ENCODE measurements around the gene KLHL26. TPM values are rescaled to one million over a fixed set of nuclear protein-coding genes. Genes with fewer than 3 reads are reported as not detected.

The KLHL26 gene
- total RNA-seq, 1 donor from 2014 or later, result 10.5 TPM

- intact Hi-C loops (cut with micrococcal nuclease), result no loop called here
These were observed 75.1 kb downstream of the KLHL26 start for GRCh38 chr19:18711893-18712292.

GRCh38 chr19:18712981-18713380 lies 76.2 kb downstream of the KLHL26 start:
- intact Hi-C loops (cut with micrococcal nuclease), result no loop called here

GRCh38 chr19:18713550-18714117 lies 76.8 kb downstream of the KLHL26 start:
- intact Hi-C loops (cut with micrococcal nuclease), result no loop called here

- intact Hi-C loops (cut with micrococcal nuclease), result no loop called here
These were observed 78.6 kb downstream of the KLHL26 start for GRCh38 chr19:18715416-18715815.

- intact Hi-C loops (cut with micrococcal nuclease), result no loop called here
These were observed 80.0 kb downstream of the KLHL26 start for GRCh38 chr19:18716857-18717256.

GRCh38 chr19:18717601-18718000 lies 80.8 kb downstream of the KLHL26 start:
- intact Hi-C loops (cut with micrococcal nuclease), result no loop called here

GRCh38 chr19:18718015-18718526 lies 81.2 kb downstream of the KLHL26 start:
- intact Hi-C loops (cut with micrococcal nuclease), result no loop called here

- intact Hi-C loops (cut with micrococcal nuclease), result no loop called here
These were observed 82.1 kb downstream of the KLHL26 start for GRCh38 chr19:18718846-18719458.

- intact Hi-C loops (cut with micrococcal nuclease), result no loop called here
These were observed 82.7 kb downstream of the KLHL26 start for GRCh38 chr19:18719541-18719940.

Other genes starting within 250 kb of the KLHL26 start
- not detected in 2 replicates for gene LRRC25, start 239.4 kb upstream of the KLHL26 start, total RNA-seq
- gene SSBP4, start 217.6 kb upstream of the KLHL26 start, total RNA-seq, result 178 and 195 TPM in 2 replicates
- 22.6 and 26.0 TPM in 2 replicates for gene ISYNA1, start 198.9 kb upstream of the KLHL26 start, total RNA-seq
- gene ELL, start 115.0 kb upstream of the KLHL26 start, total RNA-seq, result 23.3 and 23.4 TPM in 2 replicates
- 191 and 201 TPM in 2 replicates for gene FKBP8, start 93.5 kb upstream of the KLHL26 start, total RNA-seq
- gene KXD1, start 79.2 kb upstream of the KLHL26 start, total RNA-seq, result 102 and 103 TPM in 2 replicates
- gene UBA52, start 65.2 kb upstream of the KLHL26 start, total RNA-seq, result 1,575 and 1,597 TPM in 2 replicates
- 93.8 and 96.1 TPM in 2 replicates for gene REX1BD, start 48.2 kb upstream of the KLHL26 start, total RNA-seq
- gene CRLF1, start 30.2 kb upstream of the KLHL26 start, total RNA-seq, result not detected in 2 replicates
- not detected in 2 replicates for gene TMEM59L, start 24.2 kb upstream of the KLHL26 start, total RNA-seq
- gene CRTC1, start 46.7 kb downstream of the KLHL26 start, total RNA-seq, result 8.2 and 9.4 TPM in 2 replicates
- gene COMP, start 154.3 kb downstream of the KLHL26 start, total RNA-seq, result not detected in 2 replicates
- 100 and 102 TPM in 2 replicates for gene UPF1, start 194.9 kb downstream of the KLHL26 start, total RNA-seq